Tibial artery (tissue), 4 donors: ENCODE data around the gene G2E3.
"Not testable (repeated sequence)": the region's sequence is repeated elsewhere in the genome, so short reads cannot be mapped to it uniquely, and the experiment has no call there.

Experiments used
- DNase-seq, 2 donors: peaks; one replicate each; pipeline ENCODE4 v3.0.0-alpha.2; 2019
- H3K27ac ChIP-seq, 2 donors: fragments of 200-600 bp; sonication (generic) in 1 of 2; 1 replicate in 1 of 2; 2 replicates in 1 of 2; pipeline ENCODE4 v1.5.1; 2018 to 2019; ENCODE audit warnings: mild to moderate bottlenecking in 1 of 2
- H3K27me3 ChIP-seq, 2 donors: fragments of 200-600 bp; sonication (generic) in 1 of 2; one replicate each; pipeline versions ENCODE4 v1.5.1 to v1.6.0; 2016 to 2019
- H3K36me3 ChIP-seq, 3 donors: fragments of 200-600 bp; sonication (generic) in 2 of 3; one replicate each; pipeline ENCODE4 v1.5.1; 2016 to 2019; ENCODE audit warnings: mild to moderate bottlenecking in 2 of 3
- H3K4me1 ChIP-seq, 4 donors: fragments of 200-600 bp; sonication (generic) in 2 of 4; 1 replicate in 3 of 4; 2 replicates in 1 of 4; pipeline ENCODE4 v1.5.1; 2016 to 2019
- H3K4me3 ChIP-seq, 2 donors: fragments of 200-600 bp; sonication (generic) in 1 of 2; 1 replicate in 1 of 2; 2 replicates in 1 of 2; pipeline ENCODE4 v1.5.1; 2018 to 2019; ENCODE audit warnings: mild to moderate bottlenecking in 2 of 2
- H3K9me3 ChIP-seq, 3 donors: fragments of 200-600 bp; sonication (generic) in 1 of 3; one replicate each; pipeline ENCODE4 v1.5.1; 2016 to 2019
- intact Hi-C: fragments of 100-400 bp; cut with DNase I; formaldehyde crosslinking; loops from one replicate; pipeline ENCODE4 v1.15.0; 2023; ENCODE audit warnings: low total_unique reads
- TF ChIP-seq, protein P1 (sequence below), 2 experiments: fragments of 200-600 bp in 1 of 2; fragments of 450-650 bp in 1 of 2; IDR thresholded peaks; one replicate each; pipeline ENCODE4 v1.5.1; 2017 to 2019; ENCODE audit warnings: antibody characterized with exemption in 2 of 2, mild to moderate bottlenecking in 1 of 2, moderate library complexity in 1 of 2

Gene G2E3

DNA sequence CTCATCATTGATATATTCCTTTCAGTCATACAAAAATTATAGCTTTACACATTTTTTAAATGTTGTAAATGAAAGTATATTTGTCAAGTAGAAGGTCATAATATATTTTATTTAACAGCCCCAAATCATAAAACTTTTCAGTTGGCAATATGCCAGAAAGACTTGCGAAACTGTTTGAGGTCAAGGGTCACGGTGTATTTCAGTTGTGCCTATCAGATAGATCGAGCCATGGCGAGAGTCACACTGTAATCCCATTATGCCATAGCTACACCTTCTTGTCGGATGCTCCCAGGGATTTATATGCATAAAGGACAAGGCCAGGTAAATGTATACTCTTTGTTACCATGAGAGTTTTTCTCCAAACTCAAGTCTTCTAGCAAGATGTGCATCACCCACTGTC is 26.7 kb upstream of the G2E3 start:
- no peaks in the 10 kb centered on the region for H3K36me3 ChIP-seq
- no peaks in the 10 kb centered on the region for H3K27me3 ChIP-seq
- H3K27ac ChIP-seq, result no peak overlapping the region
- no peak overlapping the region for H3K4me3 ChIP-seq
- TF ChIP-seq, protein P1, sequence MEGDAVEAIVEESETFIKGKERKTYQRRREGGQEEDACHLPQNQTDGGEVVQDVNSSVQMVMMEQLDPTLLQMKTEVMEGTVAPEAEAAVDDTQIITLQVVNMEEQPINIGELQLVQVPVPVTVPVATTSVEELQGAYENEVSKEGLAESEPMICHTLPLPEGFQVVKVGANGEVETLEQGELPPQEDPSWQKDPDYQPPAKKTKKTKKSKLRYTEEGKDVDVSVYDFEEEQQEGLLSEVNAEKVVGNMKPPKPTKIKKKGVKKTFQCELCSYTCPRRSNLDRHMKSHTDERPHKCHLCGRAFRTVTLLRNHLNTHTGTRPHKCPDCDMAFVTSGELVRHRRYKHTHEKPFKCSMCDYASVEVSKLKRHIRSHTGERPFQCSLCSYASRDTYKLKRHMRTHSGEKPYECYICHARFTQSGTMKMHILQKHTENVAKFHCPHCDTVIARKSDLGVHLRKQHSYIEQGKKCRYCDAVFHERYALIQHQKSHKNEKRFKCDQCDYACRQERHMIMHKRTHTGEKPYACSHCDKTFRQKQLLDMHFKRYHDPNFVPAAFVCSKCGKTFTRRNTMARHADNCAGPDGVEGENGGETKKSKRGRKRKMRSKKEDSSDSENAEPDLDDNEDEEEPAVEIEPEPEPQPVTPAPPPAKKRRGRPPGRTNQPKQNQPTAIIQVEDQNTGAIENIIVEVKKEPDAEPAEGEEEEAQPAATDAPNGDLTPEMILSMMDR (IDR thresholded peaks at IDR 0.05), result no peak
- intact Hi-C loops, result no loop called here
- H3K9me3 ChIP-seq, result no peaks in the 10 kb centered on the region
- no peaks in the 10 kb centered on the region for H3K4me1 ChIP-seq
- DNase-seq, result no peak

GRCh38 chr14:30533126-30533525 is 25.8 kb upstream of the G2E3 start:
- H3K27me3 ChIP-seq, result no peaks in the 10 kb centered on the region
- TF ChIP-seq, protein P1 (IDR thresholded peaks at IDR 0.05), result no peak
- intact Hi-C loops, result no loop called here
- DNase-seq, result no peak
- no peaks in the 10 kb centered on the region for H3K4me1 ChIP-seq
- H3K9me3 ChIP-seq, result no peaks in the 10 kb centered on the region
- no peak overlapping the region for H3K27ac ChIP-seq
- no peak overlapping the region for H3K4me3 ChIP-seq
- H3K36me3 ChIP-seq, result no peaks in the 10 kb centered on the region

DNA sequence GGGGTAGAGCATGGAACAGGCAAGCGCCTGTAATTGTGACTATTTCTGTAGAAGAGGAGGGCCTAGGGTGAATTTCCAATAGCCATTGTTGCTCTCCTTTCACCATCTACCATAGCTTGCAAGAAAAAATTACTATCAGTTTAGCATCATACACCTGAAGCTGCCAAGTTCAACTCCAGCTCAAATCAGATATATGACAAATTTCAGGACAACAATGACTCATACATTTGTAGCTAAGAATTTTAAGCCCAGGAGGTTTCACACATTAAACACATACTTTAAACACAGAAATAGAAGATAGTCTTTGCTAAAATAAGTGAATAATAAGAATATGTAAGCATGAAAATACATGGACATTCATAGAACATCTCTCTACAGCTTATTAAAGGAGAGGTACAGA is 17.6 kb upstream of the G2E3 start:
- no peaks in the 10 kb centered on the region for H3K4me1 ChIP-seq
- TF ChIP-seq, protein P1 (IDR thresholded peaks at IDR 0.05), result no peak
- no peak overlapping the region for H3K27ac ChIP-seq
- H3K27me3 ChIP-seq, result no peaks in the 10 kb centered on the region
- intact Hi-C loops, result no loop called here
- H3K36me3 ChIP-seq, result no peaks in the 10 kb centered on the region
- no peak for DNase-seq
- no peak overlapping the region for H3K4me3 ChIP-seq
- no peaks in the 10 kb centered on the region for H3K9me3 ChIP-seq

DNA sequence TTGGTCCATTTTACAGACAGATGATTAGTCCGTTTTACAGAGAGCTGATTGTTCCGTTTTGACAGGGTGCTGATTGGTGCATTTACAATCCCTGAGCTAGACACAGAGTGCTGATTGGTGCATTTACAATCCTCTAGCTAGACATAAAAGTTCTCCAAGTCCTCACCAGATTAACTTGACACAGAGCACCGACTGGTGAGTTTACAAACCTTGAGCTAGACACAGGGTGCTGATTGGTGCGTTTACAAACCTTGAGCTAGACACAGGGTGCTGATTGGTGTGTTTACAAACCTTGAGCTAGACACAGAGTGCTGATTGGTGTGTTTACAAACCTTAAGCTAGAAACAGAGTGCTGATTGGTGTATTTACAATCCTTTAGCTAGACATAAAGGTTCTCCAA is 12.2 kb upstream of the G2E3 start:
- H3K9me3 ChIP-seq, H3K4me1 ChIP-seq, H3K4me3 ChIP-seq, H3K27ac ChIP-seq, H3K27me3 ChIP-seq, intact Hi-C loops, H3K36me3 ChIP-seq, DNase-seq: not testable (repeated sequence)

DNA sequence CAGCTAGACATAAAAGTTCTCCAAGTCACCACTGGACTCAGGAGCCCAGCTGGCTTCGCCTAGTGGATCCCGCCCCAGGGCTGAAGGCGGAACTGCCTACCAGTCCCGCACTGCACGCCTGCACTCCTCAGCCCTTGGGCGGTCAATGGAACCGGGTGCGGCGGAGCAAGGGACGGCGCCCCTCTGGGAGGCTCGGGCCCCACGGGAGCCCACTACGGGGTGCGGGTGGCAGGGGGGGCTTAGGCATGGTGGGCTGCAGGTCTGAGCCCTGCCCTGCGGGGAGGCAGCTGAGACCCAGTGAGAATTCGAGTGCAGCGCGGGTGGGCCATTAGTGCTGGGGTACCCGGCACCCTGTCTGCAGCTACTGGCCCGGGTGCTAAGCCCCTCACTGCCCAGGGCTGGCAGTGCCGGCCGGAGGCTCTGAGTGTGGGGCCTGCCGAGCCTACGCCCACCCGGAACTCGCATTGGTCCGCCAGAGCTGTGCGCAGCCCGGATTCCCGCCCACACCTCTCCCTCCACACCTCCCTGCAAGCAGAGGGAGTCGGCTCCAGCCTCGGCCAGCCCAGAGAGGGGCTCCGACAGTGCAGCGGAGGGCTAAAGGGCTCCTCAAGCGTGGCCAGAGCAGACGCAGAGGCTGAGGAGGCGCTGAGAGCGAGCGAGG is 11.4 kb upstream of the G2E3 start:
- TF ChIP-seq, protein P1 (IDR thresholded peaks at IDR 0.05), result no peak
- intact Hi-C loops, result no loop called here
- DNase-seq, result no peak
- H3K4me1 ChIP-seq, result no peaks in the 10 kb centered on the region
- H3K27me3 ChIP-seq, result peaks cover 0 to 5% of the 10 kb centered on the region in 2 donors
- H3K36me3 ChIP-seq, result no peaks in the 10 kb centered on the region
- no peak overlapping the region for H3K27ac ChIP-seq
- H3K4me3 ChIP-seq, result no peak overlapping the region
- H3K9me3 ChIP-seq, result no peaks in the 10 kb centered on the region

DNA sequence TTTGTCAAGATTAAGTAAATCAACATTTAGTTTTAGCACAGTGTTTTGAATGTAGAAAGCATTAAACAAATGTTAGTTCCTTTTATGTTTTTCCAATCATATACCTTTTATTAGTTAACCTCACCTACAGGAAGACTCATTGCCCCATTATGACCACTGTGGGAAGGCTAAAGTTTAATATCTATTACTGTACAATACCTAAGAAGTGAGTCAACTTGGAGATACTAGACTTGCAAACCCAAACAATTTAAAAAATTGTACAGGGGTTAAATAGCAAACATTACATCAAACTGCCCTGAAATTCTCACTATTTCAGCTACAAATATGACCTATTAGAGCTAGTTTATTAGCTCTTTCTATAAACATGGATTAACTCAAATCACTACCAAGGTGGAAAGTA is 8.6 kb upstream of the G2E3 start:
- TF ChIP-seq, protein P1 (IDR thresholded peaks at IDR 0.05), result no peak
- Histone ChIP-seq H3K9me3 (no peaks in the 10 kb centered on the region), H3K36me3 (no peaks in the 10 kb centered on the region), H3K4me1 (no peaks in the 10 kb centered on the region), H3K4me3 (no peak overlapping the region), H3K27ac (no peak overlapping the region), H3K27me3 (peaks cover 0 to 5% of the 10 kb centered on the region in 2 donors)
- intact Hi-C loops, result no loop called here
- DNase-seq, result no peak
